ENCODE measurements around the gene CASP10. TPM values are rescaled to one million over a fixed set of nuclear protein-coding genes. Genes with fewer than 3 reads are reported as not detected.

Gene CASP10
- total and polyA plus RNA-seq, 9 of the 15 experiments (the other 6 are each of a cell fraction or from before 2014, with no cell fraction given), result 7.1 to 20.4 (median 10.8) TPM

- no peak for TF ChIP-seq MGA (IDR thresholded peaks at IDR 0.05)
- TF ChIP-seq MTF1 (CRISPR knock-in tag; IDR thresholded peaks at IDR 0.05; ENCODE audit: borderline replicate concordance), result no peak
Observed at GRCh38 chr2:201186982-201187381, 4.0 kb downstream of the CASP10 start (continued).

Measured in K562 (cell line).